GM21447 (cell line): ENCODE results near the gene MRPL12.
"Not testable (repeated sequence)": the region's sequence is repeated elsewhere in the genome, so short reads cannot be mapped to it uniquely, and the experiment has no call there.

Experiments used
- ATAC-seq: cut with Tn5 transposase; IDR thresholded peaks from one replicate; pipeline ENCODE4 v1.9.1; 2021; ENCODE audit not compliant: unreplicated experiment

Gene MRPL12

DNA sequence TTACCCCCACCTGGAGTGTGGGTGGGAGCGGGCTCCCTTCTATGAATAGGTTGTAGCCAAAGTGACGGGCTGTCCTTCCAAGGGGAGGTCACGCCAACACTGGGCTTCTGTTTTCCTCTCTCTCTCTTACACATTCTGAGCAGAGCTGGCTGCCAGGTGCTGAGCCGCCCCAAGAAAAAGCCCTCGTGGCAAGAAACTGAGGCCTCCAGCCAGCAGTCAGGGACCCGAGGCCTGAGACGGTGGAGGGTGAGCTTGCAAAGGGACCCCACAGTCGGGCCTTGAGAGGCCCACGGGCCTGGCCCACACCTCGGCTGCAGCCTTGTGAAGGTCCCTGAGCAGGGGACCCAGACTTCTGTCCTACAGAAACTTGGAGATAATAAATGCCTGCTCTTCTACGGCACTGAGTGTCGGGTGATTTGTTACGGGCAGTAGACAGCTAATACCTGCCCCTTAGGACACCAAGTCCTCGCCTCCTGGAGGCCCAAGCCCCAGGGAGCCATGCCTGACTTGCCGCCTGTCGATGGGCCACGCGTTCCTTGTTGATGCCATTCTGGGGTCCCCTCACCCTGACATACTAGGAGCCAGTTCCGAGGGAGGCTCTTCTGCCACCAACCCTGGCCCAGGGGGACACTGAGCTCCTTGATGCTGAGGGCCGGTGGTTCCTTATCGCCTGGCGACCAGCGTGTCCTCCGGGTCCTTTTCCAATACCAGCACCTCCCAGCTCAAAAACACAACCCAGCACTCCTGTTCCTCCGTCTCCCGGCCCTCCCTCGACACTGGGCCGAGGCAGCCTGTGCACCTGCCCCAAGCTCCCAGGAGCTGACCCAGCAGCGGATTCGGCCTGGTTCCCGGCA, 35.0 kb downstream of the MRPL12 start:
- ATAC-seq = no peak

DNA sequence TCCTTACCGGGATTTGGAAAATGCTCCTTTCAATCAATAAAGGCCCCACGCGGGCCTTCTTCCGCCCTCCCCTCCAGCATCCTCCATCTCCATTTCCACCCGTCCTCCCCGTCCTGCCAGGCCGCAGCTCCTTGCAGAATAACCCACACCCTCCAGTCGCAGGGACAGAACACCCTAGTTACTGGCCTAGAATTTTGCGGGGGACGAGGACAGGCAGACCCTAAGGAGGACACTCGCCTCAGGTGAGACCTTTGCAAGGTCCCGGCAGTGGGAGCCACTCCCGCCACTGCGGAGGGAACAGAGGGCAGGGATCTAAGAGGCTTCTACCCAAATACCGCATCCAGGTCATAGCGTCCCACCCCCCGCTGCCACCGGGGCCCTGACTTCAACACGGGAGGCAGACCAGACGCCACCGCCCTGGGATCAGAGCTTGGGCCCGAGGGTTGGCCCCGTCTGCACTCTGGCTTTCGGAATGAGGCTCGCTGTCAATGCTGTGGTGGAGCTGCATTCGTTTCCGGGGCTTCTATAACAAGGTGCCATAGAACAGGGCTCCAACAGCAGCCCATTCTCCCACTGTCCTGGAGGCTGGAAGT, 35.7 kb downstream of the MRPL12 start:
- ATAC-seq = no peak

DNA sequence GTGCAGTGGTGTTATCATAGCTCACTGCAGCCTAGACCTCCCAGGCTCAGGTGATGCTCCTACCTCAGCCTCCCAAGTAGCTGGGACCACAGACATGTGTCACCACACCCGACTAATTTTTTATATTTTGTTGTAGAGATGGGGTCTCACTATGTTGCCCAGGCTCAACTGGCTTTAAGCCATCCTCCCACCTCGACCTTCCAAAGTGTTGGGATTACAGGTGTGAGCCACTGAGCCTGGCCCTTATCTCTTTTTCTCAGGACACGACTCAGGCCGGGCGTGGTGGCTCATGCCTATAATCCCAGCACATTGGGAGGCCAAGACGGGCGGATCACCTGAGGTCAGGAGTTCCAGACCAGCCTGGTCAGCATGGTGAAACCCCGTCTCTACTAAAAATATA, 36.4 kb downstream of the MRPL12 start:
- ATAC-seq = not testable (repeated sequence)

DNA sequence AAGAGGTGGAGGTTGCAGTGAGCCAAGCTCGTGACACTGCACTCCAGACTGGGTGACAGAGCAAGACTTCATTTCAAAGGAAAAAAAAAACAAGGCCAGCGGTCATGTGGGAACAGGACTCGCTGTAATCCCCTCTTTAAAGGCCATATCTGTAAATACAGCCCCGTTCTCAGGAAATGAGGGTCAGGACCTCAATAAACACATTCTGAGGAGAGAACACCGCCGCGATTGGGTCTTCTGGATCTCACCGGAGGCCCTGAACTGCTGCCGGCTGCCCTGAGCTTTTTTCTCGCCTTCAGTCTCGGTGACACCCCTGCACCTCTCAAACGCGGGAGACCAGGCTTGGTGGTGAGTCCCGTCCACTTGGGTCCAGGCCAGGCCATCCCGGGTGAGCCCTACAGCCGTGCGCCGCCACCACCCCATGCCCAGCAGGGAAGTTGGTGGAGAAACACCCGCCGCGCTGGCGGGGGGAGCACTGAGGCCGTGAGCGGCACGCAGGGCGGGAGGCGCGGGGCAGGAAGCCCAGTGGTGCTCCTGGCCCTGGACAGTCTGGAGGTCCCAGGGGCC, 37.3 kb downstream of the MRPL12 start:
- no peak for ATAC-seq

DNA sequence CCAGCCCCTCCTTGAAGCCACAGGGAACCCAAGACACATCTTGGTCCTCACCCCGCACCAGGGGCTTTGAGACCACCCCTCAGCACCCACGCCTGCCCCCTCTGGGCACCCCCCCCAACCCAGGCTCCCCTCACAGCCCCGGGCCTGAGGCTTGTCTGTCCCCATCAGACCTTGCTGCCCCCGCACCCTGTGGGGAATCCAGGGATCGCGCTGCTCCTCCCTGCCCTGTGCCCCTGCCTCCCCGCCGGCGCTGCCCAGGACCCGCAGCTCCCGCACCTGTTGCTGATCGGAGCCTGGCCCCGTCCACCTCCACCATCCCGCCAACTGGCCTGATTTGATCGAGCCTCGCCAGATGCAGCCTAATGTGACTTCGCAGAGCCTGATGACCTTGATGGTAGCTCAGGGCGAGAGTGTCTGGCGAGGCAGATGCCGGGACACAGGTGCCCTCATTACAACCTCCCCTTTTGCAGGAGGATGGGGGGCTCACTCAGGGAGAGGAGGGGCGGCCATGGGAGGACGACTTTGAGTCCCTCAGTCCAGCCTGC, 38.0 kb downstream of the MRPL12 start:
- no peak for ATAC-seq

DNA sequence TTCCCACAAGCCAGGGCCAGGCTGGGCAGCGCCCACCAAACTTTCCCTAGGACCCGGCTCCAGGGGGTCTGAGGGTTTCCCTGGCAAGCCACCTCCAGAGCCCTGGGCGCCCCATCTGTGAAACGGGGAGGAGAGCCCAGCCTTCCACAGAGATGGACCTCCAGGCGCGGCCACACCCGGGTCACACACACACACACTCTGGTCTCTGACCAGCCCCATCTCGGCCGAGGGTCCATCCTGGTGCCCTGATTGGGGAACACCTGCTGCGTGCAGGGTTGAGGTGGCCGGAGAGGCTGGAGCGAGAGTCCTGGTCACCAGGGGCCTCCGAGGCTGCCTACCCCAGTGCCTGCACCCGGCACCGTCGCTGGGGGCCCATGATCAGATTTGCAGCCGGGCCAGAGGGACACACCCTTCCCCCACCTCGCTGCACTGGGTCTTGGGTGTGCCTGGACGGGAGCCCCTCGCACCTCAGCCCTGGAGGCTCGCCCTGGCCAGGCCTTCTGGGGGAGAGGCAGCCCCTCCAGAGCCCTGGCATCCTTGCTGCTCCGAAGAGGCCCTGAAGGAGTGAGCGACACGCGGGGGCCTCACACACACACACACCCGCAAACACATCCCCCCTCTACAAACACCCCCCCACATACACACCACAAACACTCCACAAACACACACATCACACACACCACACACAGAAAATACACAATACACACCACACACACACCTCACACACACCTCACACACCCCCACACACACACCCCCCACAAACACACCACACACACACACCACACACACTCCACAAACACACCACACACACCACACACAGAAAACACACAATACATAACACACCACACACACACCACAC, 38.7 kb downstream of the MRPL12 start:
- no peak for ATAC-seq
